NCI-H2171 treated with DMSO at 0.1 percent for 48 hours (cell line): ENCODE measurements around the gene DIP2C.
"Not testable (repeated sequence)": the region's sequence is repeated elsewhere in the genome, so short reads cannot be mapped to it uniquely, and the experiment has no call there.

ENCODE experiments used
- DNase-seq: peaks from one replicate; lab custom pipeline; 2025; lab: John Stamatoyannopoulos, UW

Gene DIP2C

GRCh38 chr10:306007-306674, 383.3 kb downstream of the DIP2C start:
- no peak for DNase-seq

DNA sequence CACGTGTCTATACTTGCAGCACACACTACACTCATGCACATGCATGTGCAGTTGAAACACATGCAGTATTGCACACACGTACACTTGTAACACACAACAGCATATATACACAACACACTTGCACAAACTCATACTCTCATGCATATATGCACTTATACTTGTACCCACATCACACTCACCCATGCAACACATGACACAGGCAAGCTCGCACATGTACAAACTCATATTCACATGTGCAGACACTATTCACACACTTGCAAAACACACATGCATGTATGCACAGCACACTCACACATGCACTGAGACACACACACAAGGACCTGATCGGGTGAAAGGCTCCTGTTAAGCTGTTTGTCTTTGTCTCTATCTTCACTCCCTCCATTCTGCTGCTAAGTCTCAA, 384.4 kb downstream of the DIP2C start:
- no peak for DNase-seq

DNA sequence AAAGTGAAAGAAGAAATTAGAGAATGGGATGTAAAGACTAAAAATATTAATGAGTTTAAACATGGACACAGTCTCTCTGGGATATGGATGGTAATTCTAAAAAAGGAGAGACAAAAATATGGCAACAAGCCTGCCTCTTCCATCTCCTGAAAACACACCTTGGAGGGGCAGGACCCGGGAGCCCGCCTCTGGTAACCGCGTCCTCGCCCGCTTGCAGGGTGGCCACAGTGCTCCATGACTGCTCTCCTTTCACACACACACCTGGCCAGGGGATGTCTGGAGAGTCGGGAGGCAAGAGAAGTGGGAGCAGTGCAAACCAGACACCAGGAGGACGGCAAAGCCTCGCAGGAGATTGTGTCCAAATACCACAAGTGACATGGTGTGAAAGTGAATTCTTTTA, 387.9 kb downstream of the DIP2C start:
- DNase-seq, result no peak

DNA sequence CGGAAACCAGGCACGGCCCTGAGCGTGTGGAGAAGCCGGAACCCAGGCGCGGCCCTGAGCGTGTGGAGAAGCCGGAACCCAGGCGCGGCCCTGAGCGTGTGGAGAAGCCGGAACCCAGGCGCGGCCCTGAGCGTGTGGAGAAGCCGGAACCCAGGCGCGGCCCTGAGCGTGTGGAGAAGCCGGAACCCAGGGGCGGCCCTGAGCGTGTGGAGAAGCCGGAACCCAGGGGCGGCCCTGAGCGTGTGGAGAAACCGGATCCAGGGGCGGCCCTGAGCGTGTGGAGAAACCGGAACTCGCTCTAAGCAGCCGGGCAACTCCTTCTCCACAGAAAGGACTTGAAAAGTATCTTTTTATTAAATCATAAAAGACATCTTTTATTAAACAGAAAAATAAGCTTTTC, 388.9 kb downstream of the DIP2C start:
- DNase-seq, result not testable (repeated sequence)

GRCh38 chr10:299969-300368, 389.5 kb downstream of the DIP2C start:
- no peak for DNase-seq

- DNase-seq, result no peak
These were observed 390.0 kb downstream of the DIP2C start for GRCh38 chr10:299512-299911.

DNA sequence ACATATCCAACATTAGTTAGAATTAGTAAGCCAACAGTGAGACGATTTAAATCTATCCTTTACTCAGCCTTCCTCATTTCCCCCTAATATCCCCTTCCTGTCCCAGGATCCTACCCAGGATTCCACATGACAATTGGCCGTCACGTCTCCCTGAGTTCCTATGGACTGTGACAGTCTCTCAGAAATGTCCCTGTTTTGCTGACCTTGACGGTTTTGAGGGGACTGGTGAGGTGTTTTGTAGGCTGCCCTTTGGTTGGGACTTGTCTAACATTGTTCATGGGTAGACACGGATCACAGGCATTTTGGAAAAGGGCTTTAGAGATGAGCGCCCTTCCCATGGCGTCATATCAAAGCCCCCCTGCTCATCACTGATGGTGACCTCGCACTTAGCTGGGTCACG, 391.4 kb downstream of the DIP2C start:
- DNase-seq, result no peak

DNA sequence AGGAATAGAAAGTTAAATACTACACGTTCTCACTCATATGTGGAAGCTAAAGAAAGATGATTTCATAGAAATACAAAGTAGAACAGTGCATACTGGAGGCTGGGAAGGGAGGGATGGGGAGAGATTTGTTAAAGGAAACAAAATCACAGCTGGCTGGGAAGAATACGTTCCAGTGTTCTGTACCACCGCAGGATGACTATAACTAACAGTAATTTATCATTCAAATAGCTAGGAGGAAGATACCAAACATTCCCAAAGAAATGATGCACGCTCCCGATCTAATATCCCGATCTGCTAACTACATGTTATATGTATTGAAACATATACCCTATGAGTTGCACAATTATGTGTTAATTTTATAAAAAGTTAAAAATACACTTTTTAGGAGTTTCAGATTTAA, 391.9 kb downstream of the DIP2C start:
- no peak for DNase-seq

- DNase-seq, result no peak
These were observed 395.8 kb downstream of the DIP2C start for GRCh38 chr10:293636-294035.

- no peak for DNase-seq
These were observed 399.3 kb downstream of the DIP2C start for GRCh38 chr10:290026-290725.

DNA sequence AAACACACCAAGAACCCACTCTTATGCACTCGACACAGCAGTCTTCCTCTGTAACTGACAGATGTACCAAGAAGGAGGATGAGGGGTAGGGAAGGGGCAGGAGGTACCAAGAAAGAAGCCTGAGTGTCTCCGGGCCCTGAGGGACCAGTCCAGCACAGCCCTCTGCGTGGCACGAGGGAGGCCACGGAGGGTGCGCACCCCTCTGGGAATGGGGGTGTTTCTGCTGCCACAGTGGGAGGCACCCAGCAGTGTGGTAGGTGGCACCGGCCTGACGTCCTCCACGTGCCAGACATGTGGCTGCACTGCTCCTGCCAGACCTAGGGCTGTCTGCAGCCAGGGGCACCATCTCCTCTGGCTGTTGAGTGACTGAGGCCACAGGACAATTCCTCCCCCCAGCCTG, 399.9 kb downstream of the DIP2C start:
- DNase-seq, result no peak

DNA sequence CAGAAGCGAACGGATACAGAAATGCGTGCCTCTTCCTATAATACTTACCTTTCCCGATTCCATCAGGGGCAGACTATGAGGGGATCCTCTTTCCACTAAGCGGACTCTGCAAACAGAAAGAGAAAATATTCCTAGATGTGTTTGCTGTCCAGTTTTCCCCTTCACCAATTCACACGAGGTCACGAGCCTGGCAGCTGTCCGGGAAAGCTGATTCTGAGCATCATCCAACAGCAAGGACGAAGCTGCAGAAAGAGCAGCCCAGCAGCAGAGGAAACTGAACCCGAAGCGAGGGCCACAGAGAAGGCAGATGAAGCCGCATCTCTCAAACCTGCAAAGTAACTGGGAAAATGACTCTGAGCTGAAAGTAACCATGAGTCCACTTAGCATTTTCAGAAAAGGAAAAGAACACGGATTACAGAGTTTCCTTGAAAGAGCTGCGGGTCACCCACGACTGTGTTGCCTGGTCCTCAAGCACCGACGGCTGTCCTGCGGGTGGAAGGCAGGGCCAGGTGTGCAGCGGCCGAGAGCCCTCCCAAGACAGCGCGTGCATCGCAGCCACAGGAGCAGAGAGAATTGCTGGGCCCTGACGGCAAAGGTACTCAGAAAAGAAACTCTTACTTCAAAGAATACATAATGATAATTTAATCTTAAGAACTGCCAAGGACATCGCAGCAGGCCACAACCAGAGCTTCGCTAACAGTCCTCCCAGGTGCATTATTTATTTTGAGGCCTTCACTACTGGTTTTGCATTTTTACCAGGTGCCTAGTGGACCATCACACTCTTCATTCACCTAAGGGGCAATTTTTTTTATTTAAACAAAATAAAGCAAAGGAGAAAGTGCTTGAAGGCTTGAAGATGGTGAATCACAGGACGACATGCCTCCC, 400.9 kb downstream of the DIP2C start:
- DNase-seq, result no peak

GRCh38 chr10:287814-288213, 401.7 kb downstream of the DIP2C start:
- DNase-seq, result no peak

- DNase-seq, result no peak
These were observed 402.3 kb downstream of the DIP2C start for GRCh38 chr10:287026-287709.

- no peak for DNase-seq
These were observed 404.3 kb downstream of the DIP2C start for GRCh38 chr10:285216-285615.

DNA sequence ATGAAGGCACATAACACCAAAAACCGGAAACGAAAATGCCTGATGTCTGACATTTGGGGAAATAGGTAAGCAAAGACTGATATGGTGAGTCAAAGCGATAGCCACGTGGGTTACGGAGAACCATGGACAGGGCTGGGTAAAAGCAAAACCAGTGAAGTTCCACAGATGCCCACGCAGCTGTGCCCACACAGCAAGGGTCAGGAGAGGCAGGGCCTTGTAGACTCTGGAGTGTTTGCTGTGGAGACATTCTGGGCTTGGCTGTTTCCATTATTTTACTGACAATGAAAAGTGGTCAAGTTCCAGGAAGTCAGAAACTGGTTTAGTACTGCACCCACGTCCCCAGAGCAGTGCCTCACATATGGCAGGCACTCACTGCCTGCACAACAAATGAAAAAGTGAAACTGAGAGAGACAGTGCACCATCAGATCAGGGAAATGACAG, 405.5 kb downstream of the DIP2C start:
- no peak for DNase-seq

GRCh38 chr10:283140-283479, 406.4 kb downstream of the DIP2C start:
- DNase-seq, result no peak

GRCh38 chr10:282294-283139, 407.0 kb downstream of the DIP2C start:
- no peak for DNase-seq

DNA sequence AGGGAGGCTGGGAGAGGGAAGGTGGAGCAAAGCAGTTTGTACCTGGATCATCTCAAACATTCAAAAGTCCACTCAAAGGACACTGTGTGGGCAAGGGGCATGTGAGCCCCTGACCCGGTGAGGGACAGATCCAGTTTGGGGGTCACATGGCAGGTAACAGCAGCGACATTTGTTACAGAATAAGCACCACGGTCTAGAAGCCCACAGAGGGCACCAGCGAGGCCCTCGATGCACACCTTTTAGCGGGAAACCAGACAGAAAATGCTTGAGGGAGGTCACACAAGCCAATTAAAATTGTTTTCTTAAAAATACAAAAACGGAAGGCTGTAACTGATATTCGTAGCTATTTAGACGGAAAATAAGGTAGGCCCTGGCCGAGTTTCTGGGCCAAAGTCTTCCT, 409.8 kb downstream of the DIP2C start:
- DNase-seq, result no peak

DNA sequence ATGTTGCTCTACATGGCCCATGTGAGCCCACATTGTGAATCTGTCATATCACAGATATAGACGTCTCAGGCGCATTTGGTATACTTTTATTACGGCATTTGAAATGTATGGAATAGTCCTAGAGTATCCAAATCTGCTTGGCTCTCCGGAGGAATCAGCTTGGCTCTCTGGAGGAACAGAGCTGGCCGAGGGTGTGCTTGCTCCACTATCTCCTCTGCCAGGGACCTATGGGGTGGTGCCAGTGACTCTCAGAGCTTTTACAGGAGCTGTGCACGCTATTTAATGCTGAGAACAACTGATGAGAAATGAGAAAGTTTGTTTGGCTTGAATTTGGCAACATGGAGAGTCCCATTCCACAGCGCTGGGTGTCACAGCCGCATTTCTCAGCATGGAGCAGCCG, 410.2 kb downstream of the DIP2C start:
- DNase-seq, result no peak

- DNase-seq, result no peak
These were observed 410.8 kb downstream of the DIP2C start for GRCh38 chr10:278707-279106.
